Mononuclear cell (primary cell): Measurements from ENCODE around the gene NRSN1. TPM values are rescaled to one million over a fixed set of nuclear protein-coding genes. Genes with fewer than 3 reads are reported as not detected.

Source experiments
- H3K27me3 ChIP-seq: 2 replicates; pipeline ENCODE4 v1.6.0; 2011; ENCODE audit warnings: low read length, control low read depth; ENCODE audit not compliant: insufficient read depth
- H3K4me1 ChIP-seq: 2 replicates; pipeline ENCODE4 v1.5.1; 2011; ENCODE audit warnings: mild to moderate bottlenecking, low read length, control low read depth; ENCODE audit not compliant: insufficient read depth
- H3K4me3 ChIP-seq: 2 replicates; pipeline ENCODE4 v1.5.1; 2011; ENCODE audit warnings: mild to moderate bottlenecking, low read length, moderate library complexity
- H3K9me3 ChIP-seq: 2 replicates; pipeline ENCODE4 v1.5.1; 2011; ENCODE audit warnings: low read depth, mild to moderate bottlenecking, control low read depth, low read length
- total RNA-seq: library from RNA; depleted of rRNA; stranded (reverse); fragments of >200 nt; gene quantifications from one replicate; pipeline ENCODE4 v1.2.3, GENCODE V29; 2012

The NRSN1 gene
- total RNA-seq, 1 donor = not detected

DNA sequence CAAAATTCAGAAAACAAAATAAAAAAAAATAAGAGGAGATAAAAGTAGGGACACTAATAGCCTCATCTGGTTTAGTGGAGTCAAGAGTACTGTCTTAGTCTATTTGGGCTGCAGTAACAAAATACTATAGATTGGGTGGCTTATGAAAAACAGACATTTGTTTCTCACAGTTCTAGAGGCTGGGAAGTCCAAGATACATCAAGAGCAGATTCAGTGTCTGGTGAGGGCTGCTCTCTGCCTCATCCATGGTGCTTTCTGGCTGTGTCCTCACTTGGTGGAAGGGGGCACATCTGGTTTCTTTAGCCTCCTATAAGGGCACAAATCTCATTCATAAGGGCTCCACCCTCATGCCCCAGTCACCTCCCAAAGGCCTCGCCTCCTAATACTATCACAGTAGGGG, 26.0 kb downstream of the NRSN1 start:
- H3K27me3 ChIP-seq = no peaks in the 10 kb centered on the region
- no peaks in the 10 kb centered on the region for H3K4me1 ChIP-seq
- no peaks in the 10 kb centered on the region for H3K9me3 ChIP-seq
- no peak overlapping the region for H3K4me3 ChIP-seq

GRCh38 chr6:24154121-24154520, 28.1 kb downstream of the NRSN1 start:
- Histone ChIP-seq H3K9me3 (no peaks in the 10 kb centered on the region), H3K4me1 (no peaks in the 10 kb centered on the region), H3K4me3 (no peak overlapping the region), H3K27me3 (no peaks in the 10 kb centered on the region)

GRCh38 chr6:24157886-24158285, 31.9 kb downstream of the NRSN1 start:
- no peaks in the 10 kb centered on the region for H3K9me3 ChIP-seq
- no peaks in the 10 kb centered on the region for H3K4me1 ChIP-seq
- H3K4me3 ChIP-seq = no peak overlapping the region
- no peaks in the 10 kb centered on the region for H3K27me3 ChIP-seq

DNA sequence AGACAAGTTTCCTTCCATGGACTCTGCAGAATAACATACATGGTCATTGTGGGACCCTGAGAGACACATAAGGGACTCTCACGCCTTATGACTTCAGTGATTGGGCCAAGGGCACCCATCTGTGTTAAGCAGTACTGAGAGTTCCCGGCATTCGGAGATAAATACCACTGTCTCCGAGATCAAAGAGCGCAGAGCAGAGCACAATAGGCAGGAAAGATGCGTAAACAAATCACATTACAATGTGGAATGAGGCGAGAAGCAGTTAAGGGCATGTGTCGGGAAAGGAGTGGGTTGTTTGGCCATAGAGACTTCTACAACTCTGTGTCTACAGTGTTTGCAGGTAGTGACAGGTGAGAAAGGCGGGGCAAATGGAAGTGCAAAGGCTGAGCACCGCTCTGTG, 57.6 kb downstream of the NRSN1 start:
- Histone ChIP-seq H3K4me3 (no peak overlapping the region), H3K27me3 (no peaks in the 10 kb centered on the region), H3K9me3 (no peaks in the 10 kb centered on the region), H3K4me1 (no peaks in the 10 kb centered on the region)

DNA sequence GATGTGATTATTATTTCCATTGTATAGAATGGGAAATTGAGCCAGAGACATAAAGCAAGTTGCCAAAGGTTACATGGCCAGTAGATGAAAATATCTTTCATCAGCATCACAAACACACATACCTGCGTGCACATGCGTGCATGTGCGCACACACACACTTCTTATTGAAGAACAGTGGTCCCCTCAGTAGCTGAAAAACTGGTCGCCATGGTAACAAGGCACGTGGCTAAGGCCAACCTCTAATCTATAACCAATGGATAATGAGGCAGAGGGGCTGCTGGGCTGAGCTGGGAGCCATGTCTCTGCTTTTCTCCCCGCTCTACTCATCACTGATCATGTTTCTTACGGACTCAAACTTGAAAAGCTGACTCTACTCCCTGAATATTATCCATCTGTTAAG, 60.3 kb downstream of the NRSN1 start:
- Histone ChIP-seq H3K4me3 (no peak overlapping the region), H3K4me1 (no peaks in the 10 kb centered on the region), H3K27me3 (peaks cover 2% of the 10 kb centered on the region), H3K9me3 (no peaks in the 10 kb centered on the region)

DNA sequence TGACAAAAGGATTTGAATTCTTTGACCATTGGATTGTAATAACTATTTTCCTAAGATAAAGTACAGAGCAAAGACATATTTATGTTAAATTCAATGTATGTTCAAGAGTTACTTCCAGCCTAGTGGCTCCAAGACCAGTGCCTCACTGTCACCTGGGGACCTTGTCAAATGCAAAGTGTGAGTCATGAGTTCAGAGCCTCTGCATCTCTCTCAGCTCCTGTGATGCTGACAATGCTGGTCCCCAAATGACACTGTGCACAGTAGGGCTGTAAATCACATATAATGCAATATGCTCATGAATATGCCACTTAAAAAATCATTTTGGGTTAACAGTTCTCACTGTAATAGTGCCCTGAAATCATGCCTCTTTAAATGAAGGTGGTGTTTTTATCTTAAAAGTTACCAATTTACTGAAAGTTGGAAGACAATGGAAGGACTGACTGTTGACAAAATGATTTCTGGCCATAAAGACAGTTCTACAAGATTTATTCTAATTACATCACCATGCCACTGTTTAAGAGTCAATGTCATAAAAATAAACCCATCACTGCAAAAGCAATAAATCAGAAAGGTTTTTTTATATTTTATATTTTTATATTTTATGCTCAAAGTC, 62.1 kb downstream of the NRSN1 start:
- no peak overlapping the region for H3K4me3 ChIP-seq
- H3K9me3 ChIP-seq = no peaks in the 10 kb centered on the region
- H3K4me1 ChIP-seq = no peaks in the 10 kb centered on the region
- H3K27me3 ChIP-seq = peaks cover 2% of the 10 kb centered on the region

GRCh38 chr6:24188578-24189080, 62.6 kb downstream of the NRSN1 start:
- Histone ChIP-seq H3K4me3 (no peak overlapping the region), H3K4me1 (no peaks in the 10 kb centered on the region), H3K9me3 (no peaks in the 10 kb centered on the region), H3K27me3 (peaks cover 2% of the 10 kb centered on the region)

DNA sequence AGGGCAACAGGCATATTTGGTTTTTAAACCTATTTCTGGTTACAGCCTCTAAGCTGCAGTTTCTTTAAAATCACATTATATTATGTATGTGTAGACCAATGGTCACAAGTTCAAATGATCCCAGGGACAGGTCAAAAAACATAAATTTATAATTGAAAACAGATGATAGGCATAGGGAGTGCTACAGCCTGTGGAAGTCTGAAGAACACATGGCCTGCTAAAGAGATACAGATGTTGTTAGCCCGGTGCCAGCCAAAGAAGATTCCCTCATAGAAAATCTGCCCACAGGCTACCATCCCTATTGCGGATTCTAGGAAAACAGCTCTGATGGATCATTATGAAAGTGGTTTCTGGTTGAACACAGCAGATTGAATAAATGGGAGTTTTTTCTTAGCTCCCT, 65.3 kb downstream of the NRSN1 start:
- H3K27me3 ChIP-seq = peaks cover 6% of the 10 kb centered on the region
- no peak overlapping the region for H3K4me3 ChIP-seq
- H3K4me1 ChIP-seq = no peaks in the 10 kb centered on the region
- no peaks in the 10 kb centered on the region for H3K9me3 ChIP-seq

DNA sequence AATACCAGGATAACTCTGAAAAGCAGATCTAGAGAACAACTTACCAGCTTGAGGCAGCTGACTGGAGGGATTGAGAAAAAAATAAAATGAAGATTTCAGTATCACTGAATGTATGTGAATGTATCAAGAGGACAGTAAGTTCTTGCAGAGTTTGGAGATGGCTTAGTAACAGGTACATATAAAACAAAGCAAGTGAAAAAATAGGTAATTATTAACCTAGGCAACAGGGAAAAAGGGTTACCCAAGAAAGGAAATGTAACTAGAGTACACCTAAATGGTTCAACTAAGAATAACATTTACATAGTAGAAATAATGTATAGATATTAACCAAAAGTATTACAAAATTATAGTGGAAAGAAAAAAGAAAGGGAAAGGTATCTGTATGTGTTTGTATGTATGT, 67.3 kb downstream of the NRSN1 start:
- Histone ChIP-seq H3K27me3 (peaks cover 6% of the 10 kb centered on the region), H3K4me1 (no peaks in the 10 kb centered on the region), H3K9me3 (no peaks in the 10 kb centered on the region), H3K4me3 (no peak overlapping the region)

- Histone ChIP-seq H3K4me1 (no peaks in the 10 kb centered on the region), H3K4me3 (no peak overlapping the region), H3K27me3 (peaks cover 4% of the 10 kb centered on the region), H3K9me3 (no peaks in the 10 kb centered on the region)
Observed at GRCh38 chr6:24194978-24195700, 69.1 kb downstream of the NRSN1 start.

DNA sequence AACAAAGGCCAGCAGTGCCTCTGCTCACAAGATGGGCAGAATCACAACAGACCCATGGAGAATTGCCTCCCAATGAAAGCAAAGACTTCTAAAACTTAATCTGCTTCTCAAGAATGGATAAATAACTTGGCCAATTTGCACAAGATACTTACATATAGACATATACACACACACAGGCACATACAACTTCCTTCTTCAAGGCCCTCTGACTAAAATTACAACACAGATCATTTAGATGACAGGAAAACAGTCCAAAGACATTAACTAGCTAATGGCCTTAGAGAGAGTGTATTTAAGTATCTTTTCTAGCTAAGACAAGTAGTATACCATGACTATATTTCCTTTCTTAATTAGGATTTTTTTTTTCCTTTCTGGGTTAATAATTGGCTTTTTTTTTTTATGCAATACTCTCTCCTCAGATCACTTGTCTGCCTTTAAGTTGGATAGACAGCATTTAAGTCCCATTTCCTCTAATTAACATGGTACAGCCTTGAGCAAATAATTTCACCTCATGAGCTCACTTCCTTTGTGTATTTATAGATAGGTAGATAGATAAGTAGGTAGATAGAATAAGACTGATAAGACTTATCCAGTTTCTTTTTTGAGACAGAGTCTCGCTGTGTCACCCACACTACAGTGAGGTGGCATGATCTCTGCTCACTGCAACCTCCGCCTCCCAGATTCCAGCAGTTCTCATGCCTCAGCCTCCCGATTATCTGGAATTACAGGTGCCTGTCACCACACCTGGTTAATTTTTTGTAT, 70.0 kb downstream of the NRSN1 start:
- Histone ChIP-seq H3K27me3 (peaks cover 4% of the 10 kb centered on the region), H3K9me3 (no peaks in the 10 kb centered on the region), H3K4me1 (no peaks in the 10 kb centered on the region), H3K4me3 (no peak overlapping the region)

Other genes with a start within 250 kb of the NRSN1 start
- 0.10 TPM for gene DCDC2, start 231.8 kb downstream of the NRSN1 start, total RNA-seq